Measurements from ENCODE around the gene AFMID.

DNA sequence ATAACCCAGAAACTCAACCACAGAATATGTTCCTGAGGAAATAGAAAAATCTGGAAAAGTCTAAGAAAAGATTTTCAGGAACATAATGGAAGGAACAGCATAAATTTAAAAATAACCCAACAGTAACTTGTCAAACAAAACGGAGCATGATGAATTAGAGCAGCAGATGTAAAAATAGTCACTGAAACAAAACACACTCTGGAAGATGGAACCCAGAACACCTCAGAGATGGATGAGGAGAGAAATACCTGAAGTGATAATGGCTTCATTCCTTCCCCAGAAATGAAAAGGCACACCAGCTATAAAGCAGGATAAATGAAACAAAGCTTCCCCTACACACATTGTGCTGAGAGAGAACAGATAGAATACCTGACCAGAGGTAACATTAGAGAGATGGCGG, 6.7 kb upstream of the AFMID start:
- TF ChIP-seq POLR2A (IDR thresholded peaks at IDR 0.05): no peak
- TF ChIP-seq, protein P1, sequence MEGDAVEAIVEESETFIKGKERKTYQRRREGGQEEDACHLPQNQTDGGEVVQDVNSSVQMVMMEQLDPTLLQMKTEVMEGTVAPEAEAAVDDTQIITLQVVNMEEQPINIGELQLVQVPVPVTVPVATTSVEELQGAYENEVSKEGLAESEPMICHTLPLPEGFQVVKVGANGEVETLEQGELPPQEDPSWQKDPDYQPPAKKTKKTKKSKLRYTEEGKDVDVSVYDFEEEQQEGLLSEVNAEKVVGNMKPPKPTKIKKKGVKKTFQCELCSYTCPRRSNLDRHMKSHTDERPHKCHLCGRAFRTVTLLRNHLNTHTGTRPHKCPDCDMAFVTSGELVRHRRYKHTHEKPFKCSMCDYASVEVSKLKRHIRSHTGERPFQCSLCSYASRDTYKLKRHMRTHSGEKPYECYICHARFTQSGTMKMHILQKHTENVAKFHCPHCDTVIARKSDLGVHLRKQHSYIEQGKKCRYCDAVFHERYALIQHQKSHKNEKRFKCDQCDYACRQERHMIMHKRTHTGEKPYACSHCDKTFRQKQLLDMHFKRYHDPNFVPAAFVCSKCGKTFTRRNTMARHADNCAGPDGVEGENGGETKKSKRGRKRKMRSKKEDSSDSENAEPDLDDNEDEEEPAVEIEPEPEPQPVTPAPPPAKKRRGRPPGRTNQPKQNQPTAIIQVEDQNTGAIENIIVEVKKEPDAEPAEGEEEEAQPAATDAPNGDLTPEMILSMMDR (IDR thresholded peaks at IDR 0.05): no peak
